NCI-H82 treated with DMSO at 0.1 percent for 48 hours (cell line): ENCODE data around the gene KCNJ5.

Experiments used
- DNase-seq: peaks from one replicate; lab custom pipeline; 2025; ENCODE audit not compliant: unreplicated experiment; lab: John Stamatoyannopoulos, UW

Gene KCNJ5

GRCh38 chr11:128871168-128871610 lies 20.0 kb upstream of the KCNJ5 start:
- no peak for DNase-seq

- DNase-seq = no peak
Measured at GRCh38 chr11:128872094-128872493, 19.1 kb upstream of the KCNJ5 start.

- no peak for DNase-seq
Measured at GRCh38 chr11:128872594-128872993, 18.6 kb upstream of the KCNJ5 start.

- DNase-seq = no peak
Measured at GRCh38 chr11:128874427-128874826, 16.7 kb upstream of the KCNJ5 start.

GRCh38 chr11:128876133-128876650 lies 15.0 kb upstream of the KCNJ5 start:
- no peak for DNase-seq

GRCh38 chr11:128877726-128878125 lies 13.4 kb upstream of the KCNJ5 start:
- no peak for DNase-seq

GRCh38 chr11:128878455-128878854 lies 12.7 kb upstream of the KCNJ5 start:
- no peak for DNase-seq

GRCh38 chr11:128879817-128880216 lies 11.3 kb upstream of the KCNJ5 start:
- no peak for DNase-seq

- no peak for DNase-seq
Measured at GRCh38 chr11:128881221-128881620, 9.9 kb upstream of the KCNJ5 start.

- no peak for DNase-seq
Measured at GRCh38 chr11:128882451-128882850, 8.7 kb upstream of the KCNJ5 start.

GRCh38 chr11:128884054-128884453 lies 7.1 kb upstream of the KCNJ5 start:
- DNase-seq = no peak

- DNase-seq = no peak
Measured at GRCh38 chr11:128884703-128885338, 6.3 kb upstream of the KCNJ5 start.

GRCh38 chr11:128886406-128887124 lies 4.6 kb upstream of the KCNJ5 start:
- DNase-seq = peak; percentile 27

GRCh38 chr11:128888034-128888985 lies 2.8 kb upstream of the KCNJ5 start:
- DNase-seq = no peak

GRCh38 chr11:128889657-128890213 lies 1.4 kb upstream of the KCNJ5 start:
- peak; percentile 84 for DNase-seq

GRCh38 chr11:128890216-128890542 lies 977 bp upstream of the KCNJ5 start:
- DNase-seq = no peak

GRCh38 chr11:128891913-128892398 lies 800 bp downstream of the KCNJ5 start:
- no peak for DNase-seq

GRCh38 chr11:128892866-128893565 lies 1.9 kb downstream of the KCNJ5 start:
- DNase-seq = no peak

- no peak for DNase-seq
Measured at GRCh38 chr11:128893578-128894285, 2.6 kb downstream of the KCNJ5 start.

- no peak for DNase-seq
Measured at GRCh38 chr11:128894286-128894681, 3.1 kb downstream of the KCNJ5 start.
